SW 1271 (cell line): ENCODE measurements around the gene FUT9.

Experiments used
- DNase-seq, 2 experiments: peaks; one replicate each; lab custom pipeline; 2025; lab: John Stamatoyannopoulos, UW

Gene FUT9

DNA sequence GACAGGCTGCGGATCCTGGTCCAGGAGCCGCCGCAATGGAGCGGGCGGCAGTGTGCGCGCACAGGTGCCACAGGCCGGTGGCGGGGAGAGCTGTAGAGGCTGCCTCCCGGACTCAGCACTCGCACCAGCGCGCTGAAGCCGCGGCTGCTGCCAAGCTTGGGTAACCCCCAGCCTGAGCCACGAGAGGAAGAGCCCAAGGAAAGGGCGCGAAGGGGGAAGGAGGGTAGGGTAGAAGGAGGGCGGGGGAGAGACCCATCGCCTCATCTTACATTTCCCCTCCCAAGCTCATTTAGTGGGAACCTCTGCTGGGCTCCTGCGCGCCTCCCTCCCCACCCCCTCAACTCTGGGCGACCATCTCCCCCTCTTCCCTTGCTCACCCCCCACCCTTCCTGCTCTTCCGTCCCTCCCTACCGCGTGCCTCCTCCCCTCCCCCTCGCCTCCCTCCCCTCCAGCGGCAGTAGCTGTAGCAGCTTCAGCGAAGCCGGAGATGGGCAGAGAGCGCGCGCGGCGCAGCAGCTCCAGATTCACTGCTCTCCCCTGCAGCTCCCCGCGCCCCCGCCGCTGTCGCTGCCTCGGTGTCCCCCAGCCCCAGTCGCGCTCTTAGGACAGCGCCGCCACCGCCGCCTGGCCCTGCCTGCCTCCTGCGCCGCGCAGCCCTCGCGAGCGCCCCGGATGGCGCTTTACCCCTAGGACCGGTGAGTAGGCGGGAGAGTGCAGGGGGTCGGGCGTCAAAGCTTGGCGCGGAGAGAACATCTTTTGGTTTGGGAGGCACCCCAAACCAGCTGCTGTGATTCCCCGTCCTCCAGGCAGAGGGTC, at the start of gene FUT9:
Gene FUT9, plus strand, starts transcription at position 457 of the 816 bp plus-strand sequence. CDS start 187,182 bp downstream, outside the sequence.
- DNase-seq = no peak

- DNase-seq = no peak
Measured at GRCh38 chr6:95967594-95967993, 48.2 kb upstream of the FUT9 start.

DNA sequence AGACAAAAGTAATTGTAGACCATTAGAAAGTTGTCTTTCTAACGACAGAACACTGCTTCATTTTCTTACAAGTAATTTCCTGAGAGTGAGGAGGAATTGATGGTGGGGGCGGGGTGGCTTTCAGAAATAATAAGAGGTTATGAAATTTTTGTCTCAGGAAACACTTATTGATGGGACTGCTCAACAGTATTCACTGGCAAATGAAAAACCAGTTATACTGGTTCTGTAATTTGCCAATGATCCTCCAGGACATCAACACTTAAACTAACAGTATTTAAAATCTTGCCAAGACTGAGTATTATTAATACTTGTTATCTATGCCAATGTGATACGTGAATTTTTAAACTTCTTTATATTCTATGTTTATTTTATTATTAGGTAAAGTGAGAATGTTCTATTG, 41.8 kb upstream of the FUT9 start:
- no peak for DNase-seq

- DNase-seq = no peak
Measured at GRCh38 chr6:95978230-95978629, 37.5 kb upstream of the FUT9 start.

DNA sequence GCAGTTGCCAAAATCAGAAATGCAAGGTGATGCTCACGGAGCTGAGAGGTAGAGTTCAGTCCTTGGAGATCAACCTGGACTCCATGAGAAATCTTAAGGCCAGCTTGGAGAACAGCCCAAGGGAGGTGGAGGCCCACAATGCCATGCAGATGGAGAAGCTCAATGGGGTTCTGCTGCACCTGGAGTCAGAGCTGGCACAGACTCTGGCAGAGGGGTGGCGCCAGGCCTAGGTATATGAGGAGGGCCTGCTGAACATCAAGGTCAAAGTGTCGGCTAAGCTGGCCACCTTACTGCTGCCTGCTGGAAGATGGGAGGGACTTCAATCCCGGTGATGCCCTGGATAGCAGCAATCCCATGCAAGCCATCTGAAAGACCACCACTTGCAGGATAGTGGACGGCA, 23.9 kb upstream of the FUT9 start:
- DNase-seq = no peak

DNA sequence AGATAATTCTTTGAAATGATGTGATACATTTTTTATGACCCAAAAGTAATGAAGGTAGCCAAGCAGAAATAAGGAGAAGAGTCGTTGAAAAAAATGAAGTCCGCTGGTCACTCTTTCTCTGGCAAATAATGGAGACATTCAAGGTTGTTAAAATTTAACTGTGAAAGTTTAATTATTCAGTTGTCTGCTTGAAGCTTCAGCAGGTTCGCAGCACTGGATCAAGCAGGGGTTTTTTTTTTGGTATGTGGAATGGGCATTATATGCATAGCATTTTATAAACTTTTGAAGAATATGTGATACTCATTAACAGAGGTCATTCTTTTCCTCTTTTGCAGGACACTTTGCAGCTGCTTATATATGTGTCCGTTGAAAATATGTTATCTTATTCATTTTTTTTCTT, 21.6 kb upstream of the FUT9 start:
- no peak for DNase-seq

DNA sequence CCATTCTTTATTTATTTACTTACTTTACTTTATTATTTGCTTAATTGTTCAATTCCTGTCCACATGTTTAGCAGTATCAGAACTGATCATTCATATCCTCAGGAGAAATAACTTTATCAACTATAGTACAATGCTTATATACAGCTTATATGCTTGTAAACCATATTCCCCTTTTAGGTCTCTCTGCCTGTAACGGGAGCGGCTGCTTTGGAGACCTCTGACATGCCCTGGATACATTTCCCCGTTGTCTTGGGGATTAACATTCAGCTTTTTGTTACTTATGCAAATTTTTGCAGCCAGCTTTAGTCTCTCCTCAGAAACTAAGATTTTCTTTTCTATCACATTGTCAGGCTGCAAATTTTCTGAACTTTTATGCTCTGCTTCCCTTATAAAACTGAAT, 17.6 kb upstream of the FUT9 start:
- DNase-seq = no peak

DNA sequence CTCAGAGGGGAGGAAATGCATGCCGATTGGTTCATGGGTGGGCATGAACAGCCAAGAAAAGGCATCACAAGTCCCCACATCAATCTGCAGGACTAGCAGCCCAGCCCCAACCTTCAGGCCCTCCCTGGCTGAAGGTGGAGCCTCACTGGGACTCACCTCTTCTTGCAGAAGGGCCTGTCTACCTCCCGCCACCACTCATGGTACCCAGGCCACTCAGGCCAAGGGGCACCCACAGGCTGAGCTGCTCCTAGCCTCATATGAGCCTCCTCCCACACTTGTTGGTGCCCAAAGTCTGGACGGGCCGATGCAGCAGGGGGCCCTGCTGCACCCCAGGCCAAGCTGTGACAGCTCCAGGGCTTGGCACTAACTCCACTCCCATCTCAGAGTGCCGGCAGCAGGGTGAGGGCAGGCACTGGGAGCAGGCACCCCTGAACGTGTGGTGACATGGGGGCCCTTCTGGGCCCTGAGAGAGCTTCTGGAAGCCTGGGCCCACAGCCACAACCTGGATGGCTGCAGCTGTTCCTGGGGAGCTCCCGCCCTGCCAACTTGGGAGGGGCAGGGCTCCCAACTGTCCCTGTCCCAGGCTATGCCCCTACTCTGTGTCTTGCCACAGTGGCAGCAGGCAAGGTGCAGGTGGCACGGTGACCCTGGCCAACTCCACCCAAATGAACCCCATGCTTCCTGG, 13.7 kb upstream of the FUT9 start:
- no peak for DNase-seq

DNA sequence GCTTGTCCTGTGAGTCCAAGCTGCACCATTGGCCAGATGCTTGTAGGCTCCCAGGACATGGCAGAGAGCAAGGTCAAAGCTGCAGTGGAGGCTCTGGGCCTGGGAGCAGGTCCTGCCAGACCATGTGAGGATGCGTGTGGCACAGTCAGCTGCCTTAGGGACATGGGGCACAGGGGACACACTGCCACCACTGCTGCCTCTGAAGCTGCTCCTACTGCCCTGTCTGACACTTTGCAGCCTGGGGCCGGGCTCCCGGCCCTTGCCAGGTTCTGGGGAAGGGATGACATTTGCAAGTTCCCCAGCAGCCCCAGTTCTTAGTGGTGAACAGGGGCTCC, 13.2 kb upstream of the FUT9 start:
- no peak for DNase-seq

GRCh38 chr6:96002912-96003311, 12.9 kb upstream of the FUT9 start:
- no peak for DNase-seq

GRCh38 chr6:96007663-96008062, 8.1 kb upstream of the FUT9 start:
- no peak for DNase-seq

DNA sequence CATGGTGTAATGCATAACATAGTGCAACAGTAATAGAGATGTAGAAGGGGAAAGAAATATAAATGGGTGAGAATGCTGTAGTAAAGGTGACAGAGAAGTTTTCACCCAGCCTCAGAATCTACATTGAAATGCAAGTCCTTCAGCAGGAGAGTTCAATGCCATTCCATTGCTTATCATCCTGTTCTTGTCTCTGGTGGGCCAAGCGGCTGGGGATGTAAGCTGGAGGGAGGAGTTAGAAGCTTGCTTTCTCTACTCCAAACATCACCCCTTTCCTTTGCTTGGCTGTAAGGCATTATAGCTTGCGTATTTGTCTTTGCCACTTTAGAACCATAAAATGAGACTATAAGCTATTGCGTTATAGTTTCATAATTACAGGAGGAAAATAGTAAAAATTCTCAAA, 2.2 kb upstream of the FUT9 start:
- DNase-seq = no peak

DNA sequence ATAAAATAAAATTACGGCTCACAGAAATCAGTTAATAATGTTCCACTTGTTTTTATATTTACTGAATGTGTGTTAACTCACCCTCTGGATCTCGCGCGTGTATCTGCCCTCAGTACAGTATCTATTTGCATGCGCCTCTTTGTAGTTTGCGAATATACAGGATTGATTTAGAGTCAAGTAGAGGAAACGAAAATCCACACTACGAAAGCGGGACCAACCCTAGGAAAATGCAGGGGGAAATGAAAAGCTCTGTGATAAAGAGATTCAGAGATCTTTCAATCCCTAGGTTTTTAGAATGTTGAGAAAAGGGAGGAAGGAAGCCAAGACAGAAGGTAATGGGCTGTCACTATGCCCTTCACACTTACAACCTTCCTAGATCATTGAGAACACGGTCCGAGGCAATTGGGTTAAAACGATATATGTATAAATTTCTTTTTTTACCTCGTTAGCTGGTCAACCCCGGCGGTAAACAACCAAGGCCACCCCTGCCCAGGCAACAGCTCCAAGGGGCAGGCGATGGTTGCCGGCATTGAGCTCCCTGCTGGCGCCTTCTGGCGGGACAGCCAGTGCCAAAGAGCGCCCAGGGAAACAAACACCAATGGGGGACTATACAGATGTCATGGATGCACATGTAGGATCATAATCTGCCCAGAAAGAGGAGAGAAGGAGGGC, 792 bp upstream of the FUT9 start:
- no peak for DNase-seq

- no peak for DNase-seq
Measured at GRCh38 chr6:96016334-96017069, 728 bp downstream of the FUT9 start.

- no peak for DNase-seq
Measured at GRCh38 chr6:96017070-96017359, 1.2 kb downstream of the FUT9 start.

- DNase-seq = no peak
Measured at GRCh38 chr6:96022225-96022624, 6.5 kb downstream of the FUT9 start.

- no peak for DNase-seq
Measured at GRCh38 chr6:96032661-96033060, 16.9 kb downstream of the FUT9 start.

- no peak for DNase-seq
Measured at GRCh38 chr6:96051555-96051954, 35.8 kb downstream of the FUT9 start.

- no peak for DNase-seq
Measured at GRCh38 chr6:96058082-96058481, 42.3 kb downstream of the FUT9 start.

DNA sequence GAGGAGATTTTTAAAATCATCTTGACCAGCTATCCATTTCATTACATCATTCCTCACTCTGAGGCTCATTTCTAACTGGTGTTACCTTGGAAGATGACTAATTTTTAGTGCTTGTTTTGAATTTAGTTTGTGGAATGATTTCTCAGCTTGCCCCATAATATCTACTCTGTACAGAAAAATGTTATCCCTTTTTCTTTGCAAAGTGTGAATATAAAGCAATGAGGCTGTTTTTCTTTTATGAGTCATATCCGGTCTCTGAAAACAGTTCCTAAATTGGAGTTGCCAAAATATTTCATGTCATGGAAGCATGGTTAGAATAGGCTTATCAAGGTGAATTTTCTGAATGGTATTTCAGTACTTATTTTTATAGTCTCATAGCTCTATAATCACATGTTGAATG, 43.8 kb downstream of the FUT9 start:
- DNase-seq = no peak

GRCh38 chr6:96060249-96060648, 44.5 kb downstream of the FUT9 start:
- DNase-seq = no peak

GRCh38 chr6:96065213-96065612, 49.4 kb downstream of the FUT9 start:
- no peak for DNase-seq

DNA sequence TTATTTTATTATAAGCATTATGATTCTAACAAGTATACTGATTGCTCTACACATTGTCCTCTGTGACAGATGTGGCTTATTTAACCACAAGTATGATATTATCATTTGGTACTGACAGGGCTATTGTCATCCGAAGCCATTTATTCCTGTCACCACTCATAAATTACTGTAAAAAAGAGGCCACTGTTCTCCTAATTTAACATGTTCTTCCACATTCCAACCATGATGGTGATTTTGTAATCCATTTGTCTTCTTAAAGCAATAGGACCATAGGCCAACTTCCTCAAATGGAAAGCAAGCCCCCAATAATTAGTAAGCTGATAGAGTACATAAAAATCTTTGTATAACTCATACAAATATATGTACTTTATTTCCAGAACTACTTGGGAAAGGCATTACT, 50.6 kb downstream of the FUT9 start:
- DNase-seq = no peak
